Suppressor macrophage treated with lipopolysaccharide for 1 hour (primary cell): ENCODE measurements around the gene MYMX.
"Not testable (repeated sequence)": the region's sequence is repeated elsewhere in the genome, so short reads cannot be mapped to it uniquely, and the experiment has no call there.

Experiments used
- DNase-seq, 3 donors: peaks; one replicate each; pipeline ENCODE4 v3.0.0-alpha.2; 2020 to 2022

MYMX gene

DNA sequence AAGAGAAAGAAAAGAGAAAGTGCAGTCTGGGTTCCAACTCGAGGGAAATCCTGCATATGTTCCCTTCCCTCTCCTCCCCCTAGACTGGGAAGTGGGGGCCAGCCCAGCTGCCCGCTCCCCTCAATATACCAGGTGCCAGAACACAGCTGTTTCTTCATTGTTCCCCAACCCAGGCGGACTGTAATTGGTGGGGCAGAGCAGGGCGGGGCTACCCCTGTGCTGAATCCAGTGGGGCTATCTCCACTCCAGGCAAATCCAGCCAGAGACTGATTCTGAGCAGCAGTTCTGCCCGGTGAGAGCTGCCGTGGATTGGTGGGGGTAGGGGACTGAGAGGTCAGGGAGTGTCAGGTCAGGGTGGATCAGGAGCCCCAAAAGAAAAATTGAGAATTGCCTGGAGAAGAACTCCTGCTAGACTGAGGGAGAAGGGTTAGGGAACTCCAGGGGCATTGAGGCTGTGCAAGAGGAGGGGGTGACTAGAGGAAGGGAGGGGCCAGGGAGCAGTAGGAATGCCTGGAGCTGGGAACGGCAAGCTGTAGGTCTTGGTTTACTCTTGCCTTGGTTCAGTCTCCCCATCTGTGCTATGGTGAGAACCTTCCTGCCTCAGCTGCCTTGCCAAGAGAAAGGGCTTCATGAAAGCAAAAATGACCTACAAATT lies at the start of gene MYMX:
Gene MYMX (plus strand): TSS at position 250 of the 655 bp plus-strand sequence. CDS start 546 bp downstream, outside the sequence.
- DNase-seq: peak; percentile 30 to 37 (median 33)

DNA sequence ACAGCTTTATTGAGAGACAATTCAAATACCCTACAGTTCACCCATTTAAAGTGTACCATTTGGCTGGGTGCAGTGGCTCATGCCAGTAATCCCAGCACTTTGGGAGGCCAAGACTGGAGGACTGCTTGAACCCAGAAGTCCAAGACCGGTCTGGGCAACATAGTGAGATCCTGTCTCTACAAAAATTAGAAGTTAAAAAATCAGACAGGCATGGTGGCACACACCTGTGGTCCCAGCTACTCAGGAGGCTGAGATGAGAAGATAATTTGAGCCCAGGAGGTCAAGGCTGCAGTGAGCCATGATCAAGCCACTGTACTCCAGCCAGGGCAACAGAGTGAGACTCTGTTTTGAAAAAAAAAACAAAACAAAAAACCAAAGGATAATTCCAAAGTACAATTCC lies 49.2 kb upstream of the MYMX start:
- no peak for DNase-seq

DNA sequence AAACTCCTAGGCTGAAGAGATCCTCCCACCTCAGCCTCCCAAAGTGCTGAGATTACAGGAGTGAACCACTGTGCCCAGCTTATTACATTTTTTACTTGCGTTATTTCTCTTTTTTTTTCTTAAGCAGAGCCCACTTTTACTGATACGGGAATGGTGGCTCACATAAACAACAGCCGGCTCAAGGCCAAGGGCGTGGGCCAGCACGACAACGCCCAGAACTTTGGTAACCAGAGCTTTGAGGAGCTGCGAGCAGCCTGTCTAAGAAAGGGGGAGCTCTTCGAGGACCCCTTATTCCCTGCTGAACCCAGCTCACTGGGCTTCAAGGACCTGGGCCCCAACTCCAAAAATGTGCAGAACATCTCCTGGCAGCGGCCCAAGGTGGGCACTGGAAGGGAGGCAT lies 47.6 kb upstream of the MYMX start:
- no peak for DNase-seq

- no peak for DNase-seq
These were observed 46.7 kb upstream of the MYMX start for GRCh38 chr6:44169886-44170570.

GRCh38 chr6:44171899-44172546 lies 44.7 kb upstream of the MYMX start:
- DNase-seq: peak in 2 of 3 donors; percentile 19 to 36

- peak; percentile 96 for DNase-seq
These were observed 43.8 kb upstream of the MYMX start for GRCh38 chr6:44172731-44173500.

DNA sequence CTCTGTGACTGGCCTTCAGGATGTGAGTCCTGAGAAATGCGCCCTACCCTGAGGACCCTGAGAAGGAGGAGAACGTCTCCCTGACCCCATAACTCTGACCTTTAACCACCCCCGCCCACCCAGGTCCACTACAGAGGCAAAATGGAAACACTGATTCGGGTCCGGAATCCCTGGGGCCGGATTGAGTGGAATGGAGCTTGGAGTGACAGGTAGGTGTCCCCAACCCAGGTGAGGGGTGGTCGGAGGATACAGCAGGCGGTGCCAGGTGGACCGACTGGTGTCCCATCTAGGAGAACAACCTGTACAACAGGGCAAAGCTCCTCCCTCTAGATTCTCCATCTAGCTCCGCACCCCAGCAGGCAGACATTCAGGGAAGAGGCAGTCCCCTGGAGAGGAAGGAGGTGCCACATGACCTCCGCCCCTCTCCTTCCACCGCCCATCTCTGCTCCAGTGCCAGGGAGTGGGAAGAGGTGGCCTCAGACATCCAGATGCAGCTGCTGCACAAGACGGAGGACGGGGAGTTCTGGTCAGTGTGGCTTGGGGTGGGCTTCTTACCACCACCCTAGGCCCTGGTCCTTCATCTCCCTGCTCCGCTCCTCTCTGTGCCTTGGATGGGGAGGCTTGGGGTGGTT lies 40.5 kb upstream of the MYMX start:
- DNase-seq: peak; percentile 23 to 58 (median 38)

DNA sequence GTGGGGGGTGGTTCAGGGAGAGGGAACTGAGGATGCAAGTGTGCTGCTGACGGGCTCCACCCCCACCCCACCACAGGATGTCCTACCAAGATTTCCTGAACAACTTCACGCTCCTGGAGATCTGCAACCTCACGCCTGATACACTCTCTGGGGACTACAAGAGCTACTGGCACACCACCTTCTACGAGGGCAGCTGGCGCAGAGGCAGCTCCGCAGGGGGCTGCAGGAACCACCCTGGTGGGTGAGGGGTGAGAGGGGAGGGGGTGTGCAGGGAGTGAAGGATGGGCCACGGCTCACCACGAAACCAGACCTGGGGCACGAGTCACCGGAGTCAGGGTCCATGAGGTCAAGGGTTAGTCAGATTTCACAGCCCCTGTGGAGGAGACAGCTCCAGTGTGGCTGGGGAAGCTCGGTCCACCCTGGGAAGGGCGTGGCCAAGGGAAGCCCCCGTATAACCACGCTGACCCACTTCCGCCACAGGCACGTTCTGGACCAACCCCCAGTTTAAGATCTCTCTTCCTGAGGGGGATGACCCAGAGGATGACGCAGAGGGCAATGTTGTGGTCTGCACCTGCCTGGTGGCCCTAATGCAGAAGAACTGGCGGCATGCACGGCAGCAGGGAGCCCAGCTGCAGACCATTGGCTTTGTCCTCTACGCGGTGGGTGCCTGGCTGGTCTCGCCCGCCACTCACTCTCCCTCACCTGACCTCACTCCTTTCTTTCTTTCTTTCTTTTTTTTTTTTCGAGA lies 39.8 kb upstream of the MYMX start:
- DNase-seq: peak; percentile 47 to 50 (median 48)

DNA sequence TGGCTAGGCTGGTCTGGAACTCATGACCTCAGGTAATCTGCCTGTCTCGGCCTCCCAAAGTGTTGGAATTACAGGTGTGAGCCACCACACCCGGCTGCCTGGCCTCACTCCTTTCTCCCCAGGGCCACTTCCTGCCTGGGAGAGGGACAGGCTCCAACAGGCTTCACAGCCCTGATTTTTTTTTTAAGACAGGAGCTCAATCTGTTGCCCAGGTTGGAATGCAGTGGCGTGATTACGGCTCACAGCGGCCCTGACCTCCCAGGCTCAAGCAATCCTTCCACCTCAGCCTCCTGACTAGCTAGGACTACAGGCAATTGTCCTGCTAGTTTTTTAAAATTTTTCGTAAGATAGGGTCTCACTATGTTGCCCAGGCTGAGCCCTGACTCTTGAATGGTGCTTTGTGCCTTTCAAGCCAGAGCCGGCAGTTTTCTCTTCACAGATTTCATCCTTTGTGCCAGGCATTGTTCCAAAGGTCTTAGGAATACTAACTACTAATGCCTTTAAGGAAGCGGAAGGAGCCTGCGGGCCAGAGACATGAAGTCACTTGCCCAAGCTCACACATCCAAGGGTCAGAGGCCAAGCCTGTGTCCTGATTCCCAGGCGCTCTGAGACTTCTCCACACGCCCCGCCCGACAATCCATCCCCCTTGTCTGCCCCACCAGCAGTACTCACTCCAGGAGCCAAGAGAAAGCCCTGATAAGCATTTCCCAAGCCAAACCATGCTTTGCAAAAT lies 38.9 kb upstream of the MYMX start:
- DNase-seq: no peak

- DNase-seq: no peak
These were observed 38.2 kb upstream of the MYMX start for GRCh38 chr6:44178424-44179071.

DNA sequence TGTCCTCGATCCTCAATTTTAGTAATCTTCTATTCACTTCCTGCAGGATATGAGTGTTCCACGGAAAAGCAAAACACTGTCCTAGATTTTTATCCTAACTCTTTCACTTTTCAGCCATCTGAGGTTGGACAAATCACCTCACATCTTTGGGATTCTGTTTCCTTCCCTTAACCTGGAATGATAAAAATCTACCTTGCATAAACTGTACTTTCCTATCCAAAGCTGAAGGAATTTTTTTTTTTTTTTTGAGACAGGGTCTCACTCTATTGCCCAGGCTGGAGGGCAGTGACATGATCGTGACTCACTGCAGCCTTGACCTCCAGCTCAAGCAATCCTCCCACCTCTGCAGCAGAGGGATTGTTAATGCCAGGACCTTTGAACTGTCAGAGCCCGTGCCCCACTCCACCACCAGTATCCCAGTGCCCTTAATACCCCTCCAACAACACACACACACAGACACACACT lies 37.6 kb upstream of the MYMX start:
- no peak for DNase-seq

GRCh38 chr6:44179648-44180047 lies 37.1 kb upstream of the MYMX start:
- no peak for DNase-seq

DNA sequence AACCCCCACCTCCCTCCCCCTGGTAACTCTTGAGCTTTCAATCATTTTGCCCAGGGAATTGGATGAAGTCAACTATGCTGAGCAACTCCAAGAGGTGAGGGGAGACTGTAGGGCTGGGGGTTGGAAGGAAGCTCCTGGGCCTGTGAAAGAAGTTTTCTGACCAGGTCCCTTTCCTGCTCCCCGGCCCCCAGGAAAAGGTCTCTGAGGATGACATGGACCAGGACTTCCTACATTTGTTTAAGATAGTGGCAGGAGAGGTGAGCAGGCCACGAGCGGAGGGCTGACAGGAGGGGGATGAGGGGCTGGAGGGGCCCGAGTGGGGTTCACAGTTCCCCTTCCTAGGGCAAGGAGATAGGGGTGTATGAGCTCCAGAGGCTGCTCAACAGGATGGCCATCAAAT lies 36.3 kb upstream of the MYMX start:
- no peak for DNase-seq

GRCh38 chr6:44180886-44181285 lies 35.8 kb upstream of the MYMX start:
- no peak for DNase-seq

DNA sequence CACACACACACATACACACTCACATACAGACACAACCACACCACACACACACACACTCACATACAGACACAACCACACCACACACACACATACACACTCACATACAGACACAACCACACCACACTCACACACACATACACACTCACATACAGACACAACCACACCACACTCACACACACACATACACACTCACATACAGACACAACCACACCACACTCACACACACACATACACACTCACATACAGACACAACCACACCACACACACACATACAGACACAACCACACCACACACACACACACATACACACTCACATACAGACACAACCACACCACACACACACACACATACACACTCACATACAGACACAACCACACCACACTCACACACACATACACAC lies 34.9 kb upstream of the MYMX start:
- DNase-seq: not testable (repeated sequence)

GRCh38 chr6:44182911-44183390 lies 33.8 kb upstream of the MYMX start:
- no peak for DNase-seq

DNA sequence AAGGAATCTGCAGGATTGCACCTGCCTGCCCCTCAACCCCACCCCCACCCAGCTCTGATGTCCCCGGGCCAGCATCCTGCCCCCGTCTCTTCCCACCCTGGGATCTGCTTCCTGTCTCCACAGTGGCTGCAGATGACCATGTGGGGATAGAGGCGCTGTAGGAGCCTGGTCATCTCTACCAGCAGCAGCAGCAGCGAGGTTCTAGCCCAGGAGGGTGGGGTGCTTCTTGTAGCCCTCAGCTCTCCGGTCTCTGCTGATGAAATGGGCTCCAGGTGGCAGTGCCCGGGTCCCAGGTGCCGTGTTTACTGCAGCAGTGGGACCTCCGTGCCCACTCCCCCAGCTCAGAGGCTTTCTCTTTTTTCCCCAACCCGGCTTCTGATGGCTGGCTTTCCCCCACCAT lies 32.9 kb upstream of the MYMX start:
- DNase-seq: no peak

DNA sequence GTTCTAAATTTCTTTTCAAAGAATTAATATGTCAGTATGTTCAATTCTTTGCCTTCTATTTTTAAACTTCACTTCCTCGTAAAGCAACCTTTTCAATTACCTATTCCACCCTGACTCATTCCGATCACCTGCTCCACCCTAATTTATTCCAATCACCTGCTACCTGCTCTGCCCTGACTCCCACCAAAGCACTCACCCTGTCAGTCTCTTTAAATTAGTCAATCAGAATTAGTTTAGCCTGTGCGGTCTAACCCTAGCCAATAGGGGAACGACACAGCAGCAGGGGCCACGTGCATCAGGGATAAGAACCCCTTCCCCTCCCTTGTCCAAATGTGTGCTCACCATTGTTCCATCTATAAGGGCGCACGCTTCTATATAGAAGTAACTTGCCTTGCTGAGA lies 31.4 kb upstream of the MYMX start:
- DNase-seq: not testable (repeated sequence)

DNA sequence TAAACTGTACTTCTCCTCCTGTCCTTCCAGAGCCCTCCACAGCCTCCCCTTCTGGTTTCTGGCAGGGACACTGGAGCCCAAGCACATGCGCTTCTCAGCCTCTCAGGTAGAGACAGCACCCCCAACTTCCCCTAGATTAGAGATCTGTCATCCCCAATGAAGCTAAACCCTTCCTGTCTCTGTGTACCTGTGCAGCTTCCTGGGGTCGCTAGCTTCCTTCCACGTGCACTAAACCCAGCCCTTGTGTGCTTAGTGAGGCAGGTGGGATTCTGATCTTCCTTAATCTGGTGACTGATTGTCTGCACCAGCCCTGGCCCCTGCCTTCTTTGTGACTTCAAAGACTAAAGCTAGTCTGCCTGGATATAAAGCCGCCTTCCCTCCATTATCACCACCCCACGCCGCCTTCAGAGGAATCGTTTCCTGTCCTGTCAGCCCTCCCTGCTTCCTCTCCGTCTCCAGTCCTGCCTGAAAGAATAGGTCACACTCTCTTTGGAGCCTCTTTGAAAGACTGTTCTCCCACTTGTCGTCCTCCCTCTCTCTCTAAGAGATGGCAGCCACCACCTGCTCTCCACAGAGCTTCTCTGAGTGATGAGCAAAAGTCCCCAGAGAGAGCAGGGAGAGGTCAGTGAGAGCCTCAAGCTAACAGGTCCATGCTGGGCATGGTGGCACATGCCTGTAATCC lies 30.6 kb upstream of the MYMX start:
- DNase-seq: no peak

DNA sequence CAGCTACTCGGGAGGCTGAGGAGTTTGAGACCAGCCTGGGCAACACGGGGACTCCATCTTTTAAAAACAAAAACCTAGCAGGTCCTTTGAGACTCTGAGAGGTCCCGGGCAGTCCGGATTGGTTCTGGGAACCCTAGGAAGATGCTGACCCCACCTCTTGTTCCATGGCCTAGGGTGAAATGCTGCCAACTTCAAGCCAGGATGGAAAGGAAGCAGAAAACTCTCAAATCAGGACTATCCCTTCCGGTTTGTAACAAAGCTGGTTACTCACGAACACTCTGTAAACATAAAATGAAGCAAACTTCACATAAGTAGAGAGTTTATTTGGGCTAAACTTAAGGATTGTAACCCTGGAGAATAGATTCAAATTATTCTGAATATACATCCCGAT lies 30.1 kb upstream of the MYMX start:
- DNase-seq: no peak
